Measurements from ENCODE around the gene ASPSCR1.

Gene ASPSCR1

DNA sequence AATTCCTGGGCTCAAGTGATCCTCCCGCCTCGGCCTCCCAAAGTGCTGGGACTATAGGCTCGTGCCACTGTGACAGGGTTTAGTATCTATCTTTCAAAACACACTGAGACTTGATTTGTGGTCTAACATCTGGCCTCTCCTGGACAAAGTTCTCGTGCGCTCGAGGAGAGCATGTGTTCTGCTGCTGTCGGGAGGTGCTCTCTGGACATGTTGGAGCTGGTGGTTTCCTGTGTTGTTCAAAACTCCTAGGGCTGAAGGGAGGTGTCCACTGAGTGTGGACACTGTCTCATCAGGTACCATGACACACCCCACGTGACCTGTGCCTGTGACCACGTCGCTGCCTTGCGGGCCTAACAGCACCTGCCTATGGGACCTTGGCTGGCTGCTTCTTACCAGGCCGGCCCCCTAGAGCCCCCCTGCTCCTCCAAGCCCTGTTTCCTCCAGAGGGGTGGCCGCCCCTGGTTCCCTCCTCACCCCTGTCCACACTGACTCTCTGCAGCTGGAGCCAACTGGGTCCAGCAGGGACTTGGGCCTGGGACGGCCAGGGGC, 68.6 kb downstream of the ASPSCR1 start:
- no peak overlapping the region for H3K27ac ChIP-seq
- no peak overlapping the region for H3K9ac ChIP-seq
- H3K27me3 ChIP-seq: no peaks in the 10 kb centered on the region
- peaks cover 40% of the 10 kb centered on the region for H3K36me3 ChIP-seq
- no peak for TF ChIP-seq Cebpa-rat (IDR thresholded peaks at IDR 0.05)
- no peak overlapping the region for H3K4me2 ChIP-seq
- H3K9me3 ChIP-seq: no peaks in the 10 kb centered on the region
- H3K4me3 ChIP-seq: no peak overlapping the region
- H3K4me1 ChIP-seq: peaks cover 13% of the 10 kb centered on the region
- no peaks in the 10 kb centered on the region for H4K20me1 ChIP-seq

- Histone ChIP-seq H3K4me1 (peaks cover 14% of the 10 kb centered on the region), H3K27ac (no peak overlapping the region), H3K36me3 (peaks cover 40% of the 10 kb centered on the region), H3K9ac (no peak overlapping the region), H3K9me3 (no peaks in the 10 kb centered on the region), H3K4me2 (no peak overlapping the region), H4K20me1 (peaks cover 1% of the 10 kb centered on the region; the same call in 1 of the 2 replicates), H3K27me3 (no peaks in the 10 kb centered on the region), H3K4me3 (no peak overlapping the region)
- no peak for TF ChIP-seq Cebpa-rat (IDR thresholded peaks at IDR 0.05)
Observed at GRCh38 chr17:82046903-82047302, 69.5 kb downstream of the ASPSCR1 start.

GRCh38 chr17:82047379-82047778, 70.0 kb downstream of the ASPSCR1 start:
- H3K36me3 ChIP-seq: peaks cover 40% of the 10 kb centered on the region
- no peak overlapping the region for H3K9ac ChIP-seq
- peaks cover 6% of the 10 kb centered on the region for H4K20me1 ChIP-seq
- no peak overlapping the region for H3K4me2 ChIP-seq
- peaks cover 14% of the 10 kb centered on the region for H3K4me1 ChIP-seq
- H3K27ac ChIP-seq: no peak overlapping the region
- H3K4me3 ChIP-seq: no peak overlapping the region
- no peaks in the 10 kb centered on the region for H3K27me3 ChIP-seq
- TF ChIP-seq Cebpa-rat (IDR thresholded peaks at IDR 0.05): no peak
- H3K9me3 ChIP-seq: no peaks in the 10 kb centered on the region

DNA sequence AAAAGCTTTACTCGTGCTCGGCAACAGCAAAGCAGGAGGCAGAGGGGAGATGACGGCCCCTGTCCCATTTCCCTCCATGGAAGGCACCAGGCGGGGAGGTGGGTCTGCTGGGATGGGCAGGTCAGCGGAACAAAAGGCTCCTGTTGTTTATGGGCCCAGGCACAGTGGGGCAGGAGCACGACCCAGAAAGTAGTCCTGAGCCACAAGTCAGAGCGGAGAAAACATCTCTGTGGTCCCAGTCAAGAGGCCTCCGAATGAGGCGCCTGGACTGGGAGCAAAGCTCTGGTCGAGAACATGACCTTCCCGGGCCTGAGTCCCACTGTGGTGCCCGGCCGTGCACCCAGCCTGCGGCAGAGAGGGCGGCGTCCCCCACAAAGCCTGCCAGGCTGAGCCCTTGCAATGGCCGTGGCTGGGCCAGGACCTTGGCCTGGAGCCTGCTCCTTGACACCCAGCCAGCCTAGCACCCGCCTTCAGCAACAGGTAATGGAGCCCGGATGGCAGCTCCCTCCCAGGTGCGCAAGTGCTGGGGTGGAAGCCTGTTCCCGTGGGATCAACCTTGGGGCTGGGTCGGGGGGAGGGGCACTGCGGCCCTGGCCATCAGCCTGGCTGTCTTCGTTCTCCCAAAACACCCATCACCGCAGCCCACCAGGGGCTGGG, 70.6 kb downstream of the ASPSCR1 start:
- H3K27ac ChIP-seq: no peak overlapping the region
- TF ChIP-seq Cebpa-rat (IDR thresholded peaks at IDR 0.05): no peak
- H3K4me1 ChIP-seq: peaks cover 21% of the 10 kb centered on the region
- H3K27me3 ChIP-seq: no peaks in the 10 kb centered on the region
- H3K4me2 ChIP-seq: no peak overlapping the region
- H3K9me3 ChIP-seq: no peaks in the 10 kb centered on the region
- no peak overlapping the region for H3K9ac ChIP-seq
- peaks cover 13% of the 10 kb centered on the region for H4K20me1 ChIP-seq
- H3K36me3 ChIP-seq: peaks cover 40% of the 10 kb centered on the region
- H3K4me3 ChIP-seq: no peak overlapping the region

DNA sequence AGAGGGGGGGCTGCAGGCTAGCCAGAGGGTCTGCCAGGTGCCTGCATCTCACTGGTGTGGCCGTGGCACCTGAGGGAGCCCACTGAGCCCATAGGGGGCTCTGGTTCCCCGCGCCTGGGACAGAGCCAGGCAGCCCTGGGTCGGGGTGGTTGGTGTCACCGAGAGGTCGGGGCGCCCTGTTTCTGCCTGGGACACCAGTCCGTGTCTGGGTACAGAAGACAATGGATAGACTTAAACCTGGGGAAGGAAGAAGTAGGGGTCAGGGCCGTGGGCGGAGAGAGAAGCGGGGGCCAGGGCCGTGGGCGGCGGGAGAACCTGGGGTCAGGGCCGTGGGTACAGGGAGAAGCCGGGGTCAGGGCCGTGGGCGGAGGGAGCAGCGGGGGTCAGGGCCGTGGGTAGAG, 71.1 kb downstream of the ASPSCR1 start:
- Histone ChIP-seq H3K9me3 (no peaks in the 10 kb centered on the region), H3K27me3 (no peaks in the 10 kb centered on the region), H3K36me3 (peaks cover 45% of the 10 kb centered on the region), H3K27ac (no peak overlapping the region), H3K4me3 (no peak overlapping the region), H3K4me1 (peaks cover 26% of the 10 kb centered on the region), H4K20me1 (peaks cover 18% of the 10 kb centered on the region), H3K4me2 (no peak overlapping the region), H3K9ac (no peak overlapping the region)
- no peak for TF ChIP-seq Cebpa-rat (IDR thresholded peaks at IDR 0.05)

GRCh38 chr17:82049106-82049505, 71.7 kb downstream of the ASPSCR1 start:
- no peak for TF ChIP-seq Cebpa-rat (IDR thresholded peaks at IDR 0.05)
- H3K9me3 ChIP-seq: no peaks in the 10 kb centered on the region
- H3K4me1 ChIP-seq: peaks cover 31% of the 10 kb centered on the region
- no peak overlapping the region for H3K9ac ChIP-seq
- H3K36me3 ChIP-seq: peaks cover 51% of the 10 kb centered on the region
- no peak overlapping the region for H3K27ac ChIP-seq
- peaks cover 23% of the 10 kb centered on the region for H4K20me1 ChIP-seq
- H3K4me3 ChIP-seq: no peak overlapping the region
- H3K4me2 ChIP-seq: no peak overlapping the region
- H3K27me3 ChIP-seq: no peaks in the 10 kb centered on the region

- Histone ChIP-seq H3K9me3 (no peaks in the 10 kb centered on the region), H3K27ac (no peak overlapping the region), H3K36me3 (peaks cover 55% of the 10 kb centered on the region), H3K4me2 (no peak overlapping the region), H3K4me1 (peaks cover 35% of the 10 kb centered on the region), H4K20me1 (peaks cover 28% of the 10 kb centered on the region), H3K27me3 (no peaks in the 10 kb centered on the region), H3K9ac (no peak overlapping the region), H3K4me3 (no peak overlapping the region)
- TF ChIP-seq Cebpa-rat (IDR thresholded peaks at IDR 0.05): no peak
Observed at GRCh38 chr17:82049521-82049971, 72.1 kb downstream of the ASPSCR1 start.

DNA sequence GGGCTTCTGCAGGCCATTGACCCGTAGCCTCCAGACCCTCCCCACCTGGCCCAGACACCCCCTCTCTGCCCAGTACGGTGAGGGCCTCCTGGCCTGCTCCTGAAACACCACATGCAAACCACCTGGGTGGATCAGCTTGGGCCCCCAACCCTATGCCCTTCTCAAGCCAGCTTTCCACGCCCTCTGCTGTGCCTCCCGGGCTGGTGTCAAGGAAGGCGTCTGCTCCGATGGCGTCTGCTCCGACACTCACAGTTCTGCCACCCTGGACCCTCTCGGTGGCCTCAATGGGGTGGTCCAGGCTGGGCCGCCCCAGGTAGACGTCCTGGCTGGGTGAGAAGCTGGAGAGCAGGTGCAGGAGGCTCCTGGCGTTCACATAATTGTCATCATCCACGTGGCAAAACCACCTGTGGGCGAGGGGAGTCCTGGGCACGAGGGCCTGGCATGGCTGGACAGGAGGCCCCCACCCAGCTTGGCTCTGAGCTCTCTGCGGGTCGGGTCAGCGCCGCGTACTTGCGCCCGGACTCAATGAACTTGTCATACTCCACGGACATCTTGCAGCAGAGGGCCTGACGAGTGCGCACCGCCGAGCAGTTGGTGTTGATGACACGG, 72.8 kb downstream of the ASPSCR1 start:
- no peaks in the 10 kb centered on the region for H3K9me3 ChIP-seq
- H3K4me3 ChIP-seq: peak overlapping the region; percentile 98
- peaks cover 62% of the 10 kb centered on the region for H3K36me3 ChIP-seq
- peak overlapping the region; percentile 88 for H3K9ac ChIP-seq
- no peak overlapping the region for H3K27ac ChIP-seq
- H3K27me3 ChIP-seq: no peaks in the 10 kb centered on the region
- peak overlapping the region; percentile 98 for H3K4me2 ChIP-seq
- peaks cover 42% of the 10 kb centered on the region for H3K4me1 ChIP-seq
- H4K20me1 ChIP-seq: peaks cover 35% of the 10 kb centered on the region
- TF ChIP-seq Cebpa-rat (IDR thresholded peaks at IDR 0.05): no peak

DNA sequence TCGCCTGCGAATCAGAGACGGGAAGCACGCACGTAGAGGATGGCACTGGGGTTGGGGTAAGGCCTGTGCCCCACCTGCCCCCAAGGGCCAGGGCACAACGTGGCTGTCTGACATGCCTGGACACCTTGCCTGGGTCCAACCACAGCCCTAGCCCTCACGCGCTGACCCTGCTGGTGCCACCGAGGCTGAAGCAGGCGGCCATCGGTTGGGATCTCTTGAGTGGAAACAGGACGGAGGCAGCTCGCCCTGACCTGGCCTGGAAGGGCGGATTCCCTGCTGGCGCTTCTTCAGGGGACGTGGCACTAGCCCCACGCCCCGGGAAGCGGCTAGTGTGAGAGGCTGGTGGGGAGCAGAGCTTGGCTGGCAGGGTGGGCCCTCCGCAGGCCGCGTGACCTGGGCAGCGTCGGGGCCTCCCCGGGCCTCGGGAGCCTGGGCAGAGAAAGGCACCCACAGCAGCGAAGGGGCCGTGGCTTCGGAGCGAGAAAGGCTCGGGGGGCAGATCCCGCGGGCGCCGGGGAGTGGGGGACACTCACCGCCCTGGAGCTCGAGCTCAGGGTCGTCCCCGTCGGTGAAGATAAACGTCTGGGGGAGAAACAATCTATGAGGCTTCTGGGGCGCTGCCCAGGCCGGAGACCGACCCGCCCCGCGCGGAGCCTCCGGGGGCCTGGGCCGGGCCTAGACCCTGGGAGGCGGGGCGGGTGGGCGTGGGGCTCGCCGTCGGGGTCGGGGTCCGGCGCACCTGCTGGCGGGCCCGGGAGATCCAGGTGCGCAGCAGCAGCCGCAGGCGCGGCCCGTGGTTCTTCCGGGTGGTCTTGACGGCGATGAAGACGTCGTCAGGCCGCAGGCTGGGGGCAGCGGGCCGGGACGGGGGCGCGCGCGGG, 73.6 kb downstream of the ASPSCR1 start:
- Histone ChIP-seq H3K27me3 (no peaks in the 10 kb centered on the region), H3K4me2 (peak overlapping the region; percentile 98), H3K9me3 (no peaks in the 10 kb centered on the region), H3K27ac (peak overlapping the region; percentile 78), H3K36me3 (peaks cover 69% of the 10 kb centered on the region), H3K9ac (peak overlapping the region; percentile 88), H3K4me3 (peak overlapping the region; percentile 98), H4K20me1 (peaks cover 40% of the 10 kb centered on the region), H3K4me1 (peaks cover 42% of the 10 kb centered on the region)
- no peak for TF ChIP-seq Cebpa-rat (IDR thresholded peaks at IDR 0.05)
